Activated naive CD8-positive, alpha-beta T cell treated with anti-CD3 and anti-CD28 coated beads for 36 hours (primary cell): ENCODE measurements around the gene PARS2. TPM values are rescaled to one million over a fixed set of nuclear protein-coding genes. Genes with fewer than 3 reads are reported as not detected.

Experiments used
- total RNA-seq, 2 experiments: library from RNA; stranded (reverse); gene quantifications; one replicate each; pipeline ENCODE4 v1.2.3, GENCODE V29; 2021

PARS2 gene
- total RNA-seq, 2 experiments from 2014 or later = 6.4 to 6.6 TPM

Other genes with a start within 250 kb of the PARS2 start
- 1 to 10 TPM; 1.0 to 1.3 TPM for gene ACOT11, start 216.3 kb downstream of the PARS2 start, total RNA-seq
- not detected for gene FAM151A, start 141.0 kb downstream of the PARS2 start, total RNA-seq
- gene MROH7, start 122.7 kb downstream of the PARS2 start, total RNA-seq = under 1 TPM; 0.12 to 0.14 TPM
- gene TTC4, start 48.7 kb downstream of the PARS2 start, total RNA-seq = 10 to 100 TPM; 40.1 to 41.4 TPM
- gene TTC22, start 36.8 kb upstream of the PARS2 start, total RNA-seq = 1 to 10 TPM; 4.8 to 5.3 TPM
- gene DHCR24, start 122.7 kb upstream of the PARS2 start, total RNA-seq = 10 to 100 TPM; 66.1 to 69.4 TPM
- gene TMEM61, start 216.1 kb upstream of the PARS2 start, total RNA-seq = not detected
- gene BSND, start 234.4 kb upstream of the PARS2 start, total RNA-seq = not detected